Glomerular visceral epithelial cell (primary cell): ENCODE data around the gene NSUN2.

Experiments
- DNase-seq: peaks from one replicate; pipeline ENCODE4 v3.0.0-alpha.2; 2016; ENCODE audit errors: extremely low spot score

Gene NSUN2

GRCh38 chr5:6604341-6604740 lies 28.5 kb downstream of the NSUN2 start:
- no peak for DNase-seq

GRCh38 chr5:6603643-6604042 lies 29.2 kb downstream of the NSUN2 start:
- no peak for DNase-seq

- no peak for DNase-seq
Observed at GRCh38 chr5:6602441-6602840, 30.4 kb downstream of the NSUN2 start.

- no peak for DNase-seq
Observed at GRCh38 chr5:6601816-6602215, 31.0 kb downstream of the NSUN2 start.

DNA sequence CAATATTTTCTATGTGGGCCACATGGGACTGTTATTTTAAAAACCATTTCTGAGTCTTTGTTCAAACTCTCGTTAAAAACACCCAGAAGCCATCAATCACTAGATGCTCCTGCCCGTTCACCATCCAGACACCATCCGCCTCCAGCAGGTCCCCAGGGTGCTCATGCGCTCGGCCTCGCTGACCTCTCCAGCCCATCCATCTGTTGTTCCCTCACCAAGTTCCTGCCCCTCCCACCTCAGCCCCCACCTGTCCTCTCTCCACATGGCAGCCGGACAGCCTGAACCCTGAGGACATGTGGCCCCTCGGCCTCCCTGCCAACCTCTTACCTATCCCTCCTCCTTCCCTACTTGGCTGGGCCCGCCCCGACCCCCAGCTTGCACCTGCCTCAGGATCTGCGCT lies 31.6 kb downstream of the NSUN2 start:
- no peak for DNase-seq

DNA sequence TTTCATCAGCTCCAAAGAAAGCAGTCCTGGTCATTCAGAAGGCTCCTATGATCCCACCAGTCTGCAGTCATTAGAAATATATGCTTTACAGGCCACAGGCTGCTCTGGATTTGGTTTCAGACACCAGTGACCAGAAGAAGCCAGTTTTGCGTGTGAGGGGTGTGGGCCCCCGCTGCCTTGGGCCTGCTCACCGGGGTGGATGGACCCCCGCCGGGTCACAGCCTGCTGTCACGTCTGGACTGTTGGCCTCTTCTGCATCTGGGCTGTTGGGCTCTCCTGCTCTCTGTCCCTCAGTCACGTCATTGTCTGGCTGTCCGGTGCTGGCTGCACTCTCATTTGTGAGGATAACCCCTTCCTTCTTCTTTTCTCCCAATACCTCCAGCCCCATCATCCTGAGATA lies 33.1 kb downstream of the NSUN2 start:
- DNase-seq, result no peak

DNA sequence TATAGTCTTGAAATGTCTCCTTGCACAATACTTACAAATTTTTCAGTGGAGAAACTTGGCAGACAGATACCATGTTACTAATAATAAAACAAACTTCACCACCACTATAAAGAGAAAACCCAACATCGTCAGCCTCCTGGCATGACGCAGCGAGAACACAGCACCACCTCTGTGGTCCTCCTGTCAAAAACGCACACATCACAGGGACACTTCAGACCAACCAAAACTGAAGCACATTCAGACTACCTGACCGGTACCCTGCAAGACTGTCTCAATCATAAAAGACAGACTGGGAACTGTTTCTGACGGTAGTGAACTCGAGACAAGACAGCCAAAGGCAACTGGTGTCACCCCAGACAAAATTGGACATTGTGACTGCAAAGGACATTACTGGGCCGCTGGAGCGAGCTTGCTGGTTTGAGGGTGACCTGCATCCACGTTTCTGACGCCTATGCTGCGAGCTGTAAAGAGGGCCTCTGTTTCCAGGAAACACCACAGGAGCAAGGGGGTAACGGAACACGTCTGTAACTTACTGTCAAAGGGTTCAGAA lies 34.4 kb downstream of the NSUN2 start:
- DNase-seq, result no peak

- DNase-seq, result no peak
Observed at GRCh38 chr5:6597557-6597956, 35.3 kb downstream of the NSUN2 start.

GRCh38 chr5:6596388-6596787 lies 36.5 kb downstream of the NSUN2 start:
- no peak for DNase-seq

DNA sequence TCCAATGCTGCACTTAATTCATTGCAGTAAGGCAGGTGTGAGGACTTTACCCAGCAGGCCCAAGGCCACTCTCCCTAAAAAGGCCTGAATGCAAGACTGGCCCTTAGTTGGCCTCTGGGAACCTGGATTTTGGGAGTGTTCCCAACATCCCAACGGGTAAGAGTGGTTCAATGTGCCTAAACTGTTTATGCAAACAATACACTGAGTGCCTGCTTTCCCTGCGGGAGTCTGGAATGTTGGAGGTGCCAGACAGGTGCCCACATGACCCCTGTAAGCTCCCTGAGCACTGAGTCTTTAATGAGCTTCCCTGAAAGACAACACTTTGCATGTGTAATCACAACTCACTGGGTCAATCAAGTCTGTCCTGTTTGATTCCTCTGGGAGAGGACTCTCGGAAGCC lies 37.4 kb downstream of the NSUN2 start:
- DNase-seq, result no peak

- no peak for DNase-seq
Observed at GRCh38 chr5:6594066-6594465, 38.8 kb downstream of the NSUN2 start.

DNA sequence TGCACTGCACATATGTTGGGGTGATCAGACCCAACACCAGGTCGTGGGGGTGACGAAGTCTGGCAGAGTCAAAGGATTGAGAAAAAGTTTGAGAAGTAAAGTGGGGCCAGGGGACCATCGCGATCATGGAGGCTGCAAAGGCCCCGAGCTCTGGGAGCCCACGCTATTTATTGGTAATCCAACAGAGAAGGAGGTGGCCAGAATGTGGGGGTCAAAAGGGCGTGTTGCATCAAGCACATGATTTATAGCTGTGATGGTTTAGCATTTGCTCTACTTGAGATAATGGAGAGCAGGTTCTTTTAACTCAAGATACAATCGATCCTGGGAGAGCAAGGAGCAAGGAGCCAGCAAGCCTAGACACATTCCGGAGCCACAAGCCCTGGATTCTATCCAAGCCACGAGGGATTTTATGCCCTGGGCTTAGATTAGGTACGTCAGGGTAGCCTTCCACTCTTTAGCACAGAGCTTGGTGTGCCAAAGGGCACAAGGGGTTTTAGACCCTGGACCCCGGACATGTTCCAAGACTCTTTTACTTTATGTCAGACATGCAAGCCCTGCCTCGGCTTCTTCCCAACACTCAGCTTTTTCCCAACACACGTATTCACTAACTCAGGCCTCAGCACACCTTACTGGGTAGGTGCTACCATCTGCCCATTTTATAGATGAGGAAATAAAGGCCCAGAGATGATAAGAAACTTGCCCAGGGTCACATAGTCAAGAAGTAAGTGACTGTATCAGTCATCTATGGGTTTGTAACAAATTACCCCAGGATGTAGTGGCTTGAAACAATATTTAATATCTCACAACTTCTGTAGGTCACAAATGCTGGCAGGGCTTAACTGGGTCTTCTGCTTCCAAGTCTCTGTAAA lies 39.5 kb downstream of the NSUN2 start:
- DNase-seq, result no peak

- no peak for DNase-seq
Observed at GRCh38 chr5:6592601-6593000, 40.2 kb downstream of the NSUN2 start.

GRCh38 chr5:6591671-6592288 lies 41.1 kb downstream of the NSUN2 start:
- no peak for DNase-seq

GRCh38 chr5:6590581-6590980 lies 42.3 kb downstream of the NSUN2 start:
- DNase-seq, result no peak

GRCh38 chr5:6587171-6587570 lies 45.7 kb downstream of the NSUN2 start:
- DNase-seq, result no peak

GRCh38 chr5:6586647-6587042 lies 46.2 kb downstream of the NSUN2 start:
- no peak for DNase-seq

- DNase-seq, result no peak
Observed at GRCh38 chr5:6585939-6586646, 46.8 kb downstream of the NSUN2 start.

- no peak for DNase-seq
Observed at GRCh38 chr5:6585168-6585567, 47.7 kb downstream of the NSUN2 start.

DNA sequence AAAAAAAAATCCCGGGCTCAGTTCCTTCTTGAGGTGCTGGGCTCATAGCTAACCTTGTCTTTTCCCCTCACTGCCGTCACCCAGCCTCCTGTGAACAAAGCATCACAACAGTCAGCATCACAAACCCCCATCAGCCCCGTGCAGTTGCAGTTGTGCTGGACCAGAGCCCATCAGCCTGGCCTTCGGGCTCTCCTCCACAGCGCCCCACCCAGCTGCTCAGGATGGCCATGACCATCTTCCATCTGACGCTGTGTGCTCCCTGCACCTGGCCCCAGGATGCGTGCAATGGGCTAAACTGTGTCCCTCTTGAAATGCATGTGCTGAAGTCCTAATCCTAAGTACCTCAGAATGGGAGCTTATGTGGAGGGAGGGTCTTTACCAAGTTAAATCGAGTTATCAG lies 48.1 kb downstream of the NSUN2 start:
- no peak for DNase-seq

GRCh38 chr5:6584101-6584645 lies 48.7 kb downstream of the NSUN2 start:
- DNase-seq, result no peak
